ENCODE results near the gene DAZAP1. TPM values are rescaled to one million over a fixed set of nuclear protein-coding genes. Genes with fewer than 3 reads are reported as not detected.

DAZAP1 gene
- total and polyA plus RNA-seq, 9 donors: 29.6 to 113 (median 77.4) TPM

GRCh38 chr19:1440418-1440801, 33.0 kb downstream of the DAZAP1 start:
- 77 to 82% (median 80%) methylated on average over 15 of the region's 15 CpGs for WGBS, 3 donors
- intact Hi-C loops (cut with DNase I): loop anchor here in 2 of 4 donors (10.0 kb wide), 2 partner anchors 126 to 156 kb away; partner anchors contain the start of gene EFNA2 (in 2 of the 2)
- Histone ChIP-seq H3K27ac (no peak overlapping the region), H3K4me3 (no peak overlapping the region), H3K9me3 (no peaks in the 10 kb centered on the region), H3K27me3 (no peaks in the 10 kb centered on the region), H3K36me3 (no peaks in the 10 kb centered on the region), H3K4me1 (ENCODE audit: insufficient read depth) (peaks cover 11% of the 10 kb centered on the region)
- DNase-seq: peak in 1 of 5 donors; percentile 34
- TF ChIP-seq EP300 (IDR thresholded peaks at IDR 0.05): no peak
- no peak for TF ChIP-seq POLR2A (IDR thresholded peaks at IDR 0.05)
- no peak for TF ChIP-seq CTCF (IDR thresholded peaks at IDR 0.05)

- WGBS, 3 donors: 79 to 86% (median 85%) methylated on average over 9 of the region's 9 CpGs
- no peaks in the 10 kb centered on the region for H3K27me3 ChIP-seq
- no peak overlapping the region for H3K27ac ChIP-seq
- TF ChIP-seq POLR2A (IDR thresholded peaks at IDR 0.05): no peak
- no peak for TF ChIP-seq CTCF (IDR thresholded peaks at IDR 0.05)
- TF ChIP-seq EP300 (IDR thresholded peaks at IDR 0.05): no peak
- no peak overlapping the region for H3K4me3 ChIP-seq
- no peaks in the 10 kb centered on the region for H3K36me3 ChIP-seq
- intact Hi-C loops (cut with DNase I): loop anchor here in 2 of 4 donors (10.0 kb wide), 2 partner anchors 126 to 156 kb away; partner anchors contain the start of gene EFNA2 (in 2 of the 2)
- H3K4me1 ChIP-seq (ENCODE audit: insufficient read depth): peaks cover 11% of the 10 kb centered on the region
- no peaks in the 10 kb centered on the region for H3K9me3 ChIP-seq
- DNase-seq: peak in 1 of 5 donors; percentile 33
These were observed 33.6 kb downstream of the DAZAP1 start for GRCh38 chr19:1441022-1441426.

GRCh38 chr19:1441677-1442438, 34.5 kb downstream of the DAZAP1 start:
- Histone ChIP-seq H3K9me3 (no peaks in the 10 kb centered on the region), H3K27me3 (no peaks in the 10 kb centered on the region), H3K27ac (no peak overlapping the region), H3K4me3 (no peak overlapping the region), H3K4me1 (ENCODE audit: insufficient read depth) (peaks cover 11% of the 10 kb centered on the region), H3K36me3 (no peaks in the 10 kb centered on the region)
- TF ChIP-seq EP300 (IDR thresholded peaks at IDR 0.05): no peak
- TF ChIP-seq CTCF (IDR thresholded peaks at IDR 0.05): no peak
- TF ChIP-seq POLR2A (IDR thresholded peaks at IDR 0.05): no peak
- DNase-seq: peak in 1 of 5 donors; percentile 45
- WGBS, 3 donors: 72 to 78% (median 76%) methylated on average over 25 of the region's 25 CpGs
- intact Hi-C loops (cut with DNase I): loop anchor here in 2 of 4 donors (10.0 kb wide), 2 partner anchors 127 to 157 kb away; partner anchors contain the start of gene EFNA2 (in 2 of the 2)

DNA sequence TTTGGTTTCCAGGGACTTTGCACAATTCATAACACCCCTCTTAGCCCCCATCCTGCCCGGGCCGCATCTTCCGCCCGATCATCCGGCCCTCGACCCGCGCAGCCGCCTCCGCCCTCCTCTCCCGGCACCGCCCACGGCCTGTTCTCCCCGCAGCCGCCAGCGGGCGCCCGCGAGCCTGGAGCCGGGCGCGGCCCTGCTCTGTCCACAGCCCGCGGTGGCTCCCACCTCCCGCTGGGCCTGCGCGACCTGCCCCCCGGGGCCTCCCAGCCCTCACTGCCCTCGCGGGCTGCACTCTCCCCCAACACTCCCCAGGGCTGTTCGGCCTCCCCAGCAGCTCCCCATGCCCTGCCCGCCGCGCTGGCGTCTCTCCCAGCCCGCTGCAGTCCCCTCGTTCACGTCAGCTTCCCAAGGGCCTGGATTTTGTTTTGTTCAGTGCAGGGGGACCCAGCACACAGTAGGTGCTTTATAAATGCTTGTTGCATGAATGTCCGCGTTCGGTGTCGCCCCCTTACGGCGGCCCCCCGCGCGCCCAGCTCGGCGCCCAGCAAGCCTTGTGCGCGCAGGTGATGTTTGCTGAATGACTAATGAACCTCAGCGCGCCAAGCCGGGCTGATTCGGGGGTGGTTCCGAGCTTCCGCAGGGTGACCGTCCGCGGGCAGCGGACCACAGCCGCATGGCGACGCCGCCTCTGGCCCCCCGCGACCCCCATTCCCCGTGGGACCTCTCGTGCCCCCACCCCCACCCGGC, 38.0 kb downstream of the DAZAP1 start:
- Histone ChIP-seq H3K27ac (no peak overlapping the region), H3K4me3 (peak overlapping the region; percentile 10), H3K4me1 (ENCODE audit: insufficient read depth) (peaks cover 5% of the 10 kb centered on the region), H3K27me3 (peaks cover 3% of the 10 kb centered on the region), H3K36me3 (no peaks in the 10 kb centered on the region), H3K9me3 (no peaks in the 10 kb centered on the region)
- intact Hi-C loops (cut with DNase I): loop anchor here in 2 of 4 donors (10.0 kb wide), 2 partner anchors 131 to 161 kb away; partner anchors contain the start of gene EFNA2 (in 2 of the 2)
- TF ChIP-seq POLR2A (IDR thresholded peaks at IDR 0.05) (no peak), CTCF (IDR thresholded peaks at IDR 0.05) (peak; percentile 83 to 91 (median 85))
- DNase-seq: peak; percentile 43 to 80 (median 62)
- WGBS, 3 donors: 1 to 3% (median 1%) methylated on average over 56 to 70 of the region's 70 CpGs

Measured in ovary (tissue), 9 donors.